ENCODE measurements around the gene CCDC136.

Gene CCDC136

GRCh38 chr7:128805225-128805624, 13.5 kb downstream of the CCDC136 start:
- DNase-seq (ENCODE audit: low read depth): no peak

GRCh38 chr7:128807191-128807590, 15.4 kb downstream of the CCDC136 start:
- no peak for DNase-seq (ENCODE audit: low read depth)

- DNase-seq (ENCODE audit: low read depth): no peak
Observed at GRCh38 chr7:128809363-128809762, 17.6 kb downstream of the CCDC136 start.

GRCh38 chr7:128810473-128810872, 18.7 kb downstream of the CCDC136 start:
- peak; percentile 20 for DNase-seq (ENCODE audit: low read depth)

GRCh38 chr7:128810997-128811396, 19.2 kb downstream of the CCDC136 start:
- no peak for DNase-seq (ENCODE audit: low read depth)

GRCh38 chr7:128811631-128812430, 20.1 kb downstream of the CCDC136 start:
- no peak for DNase-seq (ENCODE audit: low read depth)

GRCh38 chr7:128812514-128813168, 20.9 kb downstream of the CCDC136 start:
- no peak for DNase-seq (ENCODE audit: low read depth)

- no peak for DNase-seq (ENCODE audit: low read depth)
Observed at GRCh38 chr7:128814499-128814898, 22.7 kb downstream of the CCDC136 start.

- no peak for DNase-seq (ENCODE audit: low read depth)
Observed at GRCh38 chr7:128815289-128815942, 23.6 kb downstream of the CCDC136 start.

- no peak for DNase-seq (ENCODE audit: low read depth)
Observed at GRCh38 chr7:128818694-128819093, 26.9 kb downstream of the CCDC136 start.

GRCh38 chr7:128821724-128822123, 30.0 kb downstream of the CCDC136 start:
- DNase-seq (ENCODE audit: low read depth): no peak

- DNase-seq (ENCODE audit: low read depth): no peak
Observed at GRCh38 chr7:128826512-128826911, 34.7 kb downstream of the CCDC136 start.

GRCh38 chr7:128826916-128827247, 35.1 kb downstream of the CCDC136 start:
- DNase-seq (ENCODE audit: low read depth): no peak

- DNase-seq (ENCODE audit: low read depth): peak; percentile 85
Observed at GRCh38 chr7:128827248-128827958, 35.6 kb downstream of the CCDC136 start.

GRCh38 chr7:128827971-128828711, 36.4 kb downstream of the CCDC136 start:
- DNase-seq (ENCODE audit: low read depth): peak; percentile 90

- DNase-seq (ENCODE audit: low read depth): peak; percentile 80
Observed at GRCh38 chr7:128829391-128830166, 37.8 kb downstream of the CCDC136 start.

GRCh38 chr7:128830231-128831177, 38.7 kb downstream of the CCDC136 start, which contains the start of gene FLNC:
Gene FLNC (plus strand): TSS chr7:128830406. CDS start chr7:128830638, 232 bp downstream.
- DNase-seq (ENCODE audit: low read depth): peak; percentile 73

GRCh38 chr7:128831178-128831993, 39.6 kb downstream of the CCDC136 start:
- DNase-seq (ENCODE audit: low read depth): peak; percentile 62

Measured in ELR (cell line).